Stimulated activated CD4-positive, alpha-beta T cell treated with anti-CD3 and anti-CD28 coated beads, Interleukin-4, amount 100 ng/mL, for 48 hours (primary cell): ENCODE measurements around the gene TBC1D1.

Source experiments
- DNase-seq, 2 donors: peaks; one replicate each; pipeline ENCODE4 v3.0.0-alpha.2; 2020; ENCODE audit warnings: low read depth in 2 of 2

TBC1D1 gene

GRCh38 chr4:37885496-37885895, 5.4 kb upstream of the TBC1D1 start:
- DNase-seq: no peak

- DNase-seq: peak in 1 of 2 donors; percentile 6
Measured at GRCh38 chr4:37889849-37890800, 759 bp upstream of the TBC1D1 start.

GRCh38 chr4:37891260-37892159, 626 bp downstream of the TBC1D1 start:
- peak; percentile 30 to 42 for DNase-seq

- DNase-seq: peak; percentile 26 to 43
Measured at GRCh38 chr4:37892641-37893040, 1.8 kb downstream of the TBC1D1 start.

- no peak for DNase-seq
Measured at GRCh38 chr4:37893164-37893563, 2.3 kb downstream of the TBC1D1 start.

GRCh38 chr4:37895271-37895670, 4.4 kb downstream of the TBC1D1 start:
- DNase-seq: no peak

- DNase-seq: no peak
Measured at GRCh38 chr4:37896206-37896860, 5.4 kb downstream of the TBC1D1 start.

- no peak for DNase-seq
Measured at GRCh38 chr4:37902212-37902611, 11.3 kb downstream of the TBC1D1 start.

- DNase-seq: no peak
Measured at GRCh38 chr4:37902738-37903693, 12.1 kb downstream of the TBC1D1 start.

- DNase-seq: no peak
Measured at GRCh38 chr4:37903901-37904300, 13.0 kb downstream of the TBC1D1 start.

GRCh38 chr4:37904824-37905223, 13.9 kb downstream of the TBC1D1 start:
- no peak for DNase-seq

GRCh38 chr4:37905533-37906169, 14.8 kb downstream of the TBC1D1 start:
- DNase-seq: no peak

GRCh38 chr4:37908488-37909331, 17.8 kb downstream of the TBC1D1 start:
- DNase-seq: no peak

GRCh38 chr4:37909332-37910090, 18.6 kb downstream of the TBC1D1 start:
- DNase-seq: no peak

GRCh38 chr4:37910091-37910486, 19.2 kb downstream of the TBC1D1 start:
- DNase-seq: no peak

GRCh38 chr4:37914539-37914938, 23.7 kb downstream of the TBC1D1 start:
- DNase-seq: no peak

GRCh38 chr4:37917388-37917787, 26.5 kb downstream of the TBC1D1 start:
- no peak for DNase-seq

GRCh38 chr4:37918653-37919052, 27.8 kb downstream of the TBC1D1 start:
- no peak for DNase-seq

- DNase-seq: no peak
Measured at GRCh38 chr4:37922328-37922727, 31.4 kb downstream of the TBC1D1 start.
